Kidney (tissue), 14 donors: ENCODE data around the gene LARP1. TPM values are rescaled to one million over a fixed set of nuclear protein-coding genes. Genes with fewer than 3 reads are reported as not detected.
A peak's percentile ranks its signal among the peaks of the same experiment; 100 is the strongest.

Source experiments
- DNase-seq, 5 donors: peaks; one replicate each; pipeline ENCODE4 v3.0.0-alpha.2; 2013 to 2020
- FAIRE-seq: peaks from 2 replicates; lab custom pipeline; 2012; peaks lifted over from hg19 to GRCh38; lab: Jason Lieb, UNC
- H3K27ac ChIP-seq, 2 donors: one replicate each; pipeline ENCODE4 v1.7.0; 2013; ENCODE audit warnings: low read depth in 2 of 2, low read length in 2 of 2, inconsistent platforms in 1 of 2
- H3K27me3 ChIP-seq: one replicate; pipeline ENCODE4 v1.7.1; 2013; ENCODE audit warnings: low read length, inconsistent platforms; ENCODE audit not compliant: control insufficient read depth, insufficient read depth
- H3K36me3 ChIP-seq, 3 donors: one replicate each; pipeline versions ENCODE4 v1.7.0 to v1.7.1; 2013; ENCODE audit warnings: low read length in 3 of 3, control low read depth in 1 of 3, inconsistent platforms in 1 of 3; ENCODE audit not compliant: insufficient read depth in 3 of 3, control insufficient read depth in 2 of 3
- H3K4me1 ChIP-seq, 3 donors: one replicate each; pipeline versions ENCODE4 v1.7.0 to v1.7.1; 2013; ENCODE audit warnings: low read length in 3 of 3, inconsistent platforms in 1 of 3, low read depth in 1 of 3; ENCODE audit not compliant: control insufficient read depth in 2 of 3, insufficient read depth in 2 of 3
- H3K4me3 ChIP-seq, 3 donors: one replicate each; pipeline versions ENCODE4 v1.7.0 to v1.8.1; 2013; ENCODE audit warnings: low read length in 3 of 3, control low read depth in 1 of 3, inconsistent platforms in 1 of 3
- H3K9ac ChIP-seq, 3 donors: one replicate each; pipeline versions ENCODE4 v1.7.0 to v1.7.1; 2013; ENCODE audit warnings: low read length in 3 of 3, control low read depth in 1 of 3, inconsistent platforms in 1 of 3
- H3K9me3 ChIP-seq, 3 donors: one replicate each; pipeline versions ENCODE4 v1.7.0 to v1.7.1; 2013; ENCODE audit warnings: low read length in 3 of 3, control low read depth in 1 of 3, inconsistent platforms in 1 of 3; ENCODE audit not compliant: control insufficient read depth in 2 of 3, insufficient read depth in 1 of 3
- intact Hi-C: fragments of 100-400 bp; cut with DNase I; formaldehyde crosslinking; loops from one replicate; pipeline ENCODE4 v1.11.1; 2022
- polyA plus RNA-seq: library from polyadenylated mRNA; stranded (reverse); fragments of 350-450 nt; fragmentation: Illumina TruSeq; extraction: RNeasy Lipid Tissue Mini Kit (QIAGEN cat#74804); gene quantifications from one replicate; pipeline ENCODE4 v1.2.3, GENCODE V29; 2014; ENCODE audit warnings: low read depth, low replicate concordance; ENCODE audit not compliant: insufficient read depth
- total RNA-seq: library from RNA; stranded (reverse); fragmentation: NEBNext Ultra II Directional; extraction: Animal tissue kit (Norgen Biotek cat#: 25700); gene quantifications from one replicate; pipeline ENCODE4 v1.2.1, GENCODE V29; 2021
- TF ChIP-seq, protein P1 (sequence below): IDR thresholded peaks from 3 replicates; pipeline ENCODE4 v1.5.1; 2012; ENCODE audit warnings: mild to moderate bottlenecking, moderate library complexity, borderline replicate concordance; ENCODE audit not compliant: insufficient read depth; ENCODE audit errors: extremely low read depth
- donor health status: control.
- donor health status: control.
- donor health status: control.
- donor health status: control.
- donor health status: control.
- donor health status: DM: yes; HTN: yes; CAD: no.
- donor health status: Normal renal cell carcinoma (clear cell type).

Gene LARP1
- total and polyA plus RNA-seq, 2 donors from 2014 or later = 25.2 to 155 TPM

DNA sequence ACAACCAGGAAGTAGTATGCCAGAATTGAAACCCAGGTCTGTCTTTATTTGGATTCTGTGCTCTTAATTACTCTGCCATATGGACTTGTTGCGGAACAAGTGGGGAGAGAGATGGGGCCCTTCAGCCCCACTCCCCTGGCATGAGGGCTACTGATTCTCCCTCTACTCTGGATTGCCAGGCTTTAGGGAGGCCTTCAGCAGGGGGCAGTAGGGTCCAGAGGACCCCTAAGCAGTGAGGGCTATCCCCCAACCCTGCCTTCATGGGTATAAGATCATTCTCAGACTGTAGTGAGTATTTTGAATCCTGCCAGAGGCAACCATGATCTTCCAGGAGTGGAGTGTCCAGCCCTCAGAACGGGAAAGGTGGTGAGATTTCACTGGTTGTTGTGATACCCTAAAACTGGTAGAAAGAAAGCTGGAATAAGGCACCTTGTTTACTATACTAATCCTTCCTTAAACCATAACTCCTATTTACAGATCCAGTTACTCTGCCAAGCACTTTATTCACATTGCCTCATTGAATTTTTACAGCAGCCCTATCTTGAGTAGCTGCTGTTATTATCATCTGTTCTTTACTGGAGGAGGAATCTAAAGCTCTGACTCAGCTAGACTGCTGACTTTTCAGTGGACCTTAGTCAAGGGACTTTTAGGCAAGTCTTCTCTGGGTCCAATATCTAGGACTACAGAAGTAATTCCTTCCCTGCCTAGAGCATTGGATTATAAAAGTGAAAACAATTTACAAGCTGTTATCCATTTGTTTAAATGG, 31.3 kb upstream of the LARP1 start:
- no peak overlapping the region for H3K9ac ChIP-seq
- H3K9me3 ChIP-seq = no peaks in the 10 kb centered on the region
- peaks cover 0 to 27% (median 10%) of the 10 kb centered on the region in 3 donors for H3K4me1 ChIP-seq
- H3K36me3 ChIP-seq = no peaks in the 10 kb centered on the region
- no peak overlapping the region for H3K4me3 ChIP-seq
- TF ChIP-seq, protein P1, sequence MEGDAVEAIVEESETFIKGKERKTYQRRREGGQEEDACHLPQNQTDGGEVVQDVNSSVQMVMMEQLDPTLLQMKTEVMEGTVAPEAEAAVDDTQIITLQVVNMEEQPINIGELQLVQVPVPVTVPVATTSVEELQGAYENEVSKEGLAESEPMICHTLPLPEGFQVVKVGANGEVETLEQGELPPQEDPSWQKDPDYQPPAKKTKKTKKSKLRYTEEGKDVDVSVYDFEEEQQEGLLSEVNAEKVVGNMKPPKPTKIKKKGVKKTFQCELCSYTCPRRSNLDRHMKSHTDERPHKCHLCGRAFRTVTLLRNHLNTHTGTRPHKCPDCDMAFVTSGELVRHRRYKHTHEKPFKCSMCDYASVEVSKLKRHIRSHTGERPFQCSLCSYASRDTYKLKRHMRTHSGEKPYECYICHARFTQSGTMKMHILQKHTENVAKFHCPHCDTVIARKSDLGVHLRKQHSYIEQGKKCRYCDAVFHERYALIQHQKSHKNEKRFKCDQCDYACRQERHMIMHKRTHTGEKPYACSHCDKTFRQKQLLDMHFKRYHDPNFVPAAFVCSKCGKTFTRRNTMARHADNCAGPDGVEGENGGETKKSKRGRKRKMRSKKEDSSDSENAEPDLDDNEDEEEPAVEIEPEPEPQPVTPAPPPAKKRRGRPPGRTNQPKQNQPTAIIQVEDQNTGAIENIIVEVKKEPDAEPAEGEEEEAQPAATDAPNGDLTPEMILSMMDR = no peak
- H3K27me3 ChIP-seq = no peaks in the 10 kb centered on the region
- intact Hi-C loops = no loop called here
- DNase-seq (no peak), FAIRE-seq (no peak)
- H3K27ac ChIP-seq = peak overlapping the region in 1 of 2 donors; percentile 71

DNA sequence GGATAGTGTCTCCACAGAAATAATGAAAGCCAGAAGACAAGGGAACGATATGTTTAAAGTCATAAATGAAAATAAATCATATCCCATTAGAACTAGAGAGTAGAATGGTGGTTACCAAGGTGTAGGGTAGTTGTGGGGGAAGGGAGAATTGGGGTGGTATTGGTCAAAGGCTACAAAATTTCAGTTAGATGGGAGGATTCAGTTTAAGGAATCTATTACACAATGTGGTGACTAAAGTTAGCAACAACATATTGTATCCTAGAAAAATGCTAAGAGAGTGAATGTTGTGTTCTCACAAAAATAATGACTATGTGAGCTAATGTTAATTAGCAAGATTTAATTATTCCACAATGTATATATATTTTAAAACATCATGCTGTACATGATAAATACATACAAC, 27.8 kb upstream of the LARP1 start:
- TF ChIP-seq, protein P1 = no peak
- no peak for DNase-seq
- intact Hi-C loops = no loop called here
- no peak overlapping the region for H3K27ac ChIP-seq
- H3K9me3 ChIP-seq = no peaks in the 10 kb centered on the region
- no peaks in the 10 kb centered on the region for H3K27me3 ChIP-seq
- H3K4me3 ChIP-seq = no peak overlapping the region
- H3K9ac ChIP-seq = no peak overlapping the region
- FAIRE-seq = no peak
- peaks cover 0 to 26% (median 5%) of the 10 kb centered on the region in 3 donors for H3K4me1 ChIP-seq
- no peaks in the 10 kb centered on the region for H3K36me3 ChIP-seq

DNA sequence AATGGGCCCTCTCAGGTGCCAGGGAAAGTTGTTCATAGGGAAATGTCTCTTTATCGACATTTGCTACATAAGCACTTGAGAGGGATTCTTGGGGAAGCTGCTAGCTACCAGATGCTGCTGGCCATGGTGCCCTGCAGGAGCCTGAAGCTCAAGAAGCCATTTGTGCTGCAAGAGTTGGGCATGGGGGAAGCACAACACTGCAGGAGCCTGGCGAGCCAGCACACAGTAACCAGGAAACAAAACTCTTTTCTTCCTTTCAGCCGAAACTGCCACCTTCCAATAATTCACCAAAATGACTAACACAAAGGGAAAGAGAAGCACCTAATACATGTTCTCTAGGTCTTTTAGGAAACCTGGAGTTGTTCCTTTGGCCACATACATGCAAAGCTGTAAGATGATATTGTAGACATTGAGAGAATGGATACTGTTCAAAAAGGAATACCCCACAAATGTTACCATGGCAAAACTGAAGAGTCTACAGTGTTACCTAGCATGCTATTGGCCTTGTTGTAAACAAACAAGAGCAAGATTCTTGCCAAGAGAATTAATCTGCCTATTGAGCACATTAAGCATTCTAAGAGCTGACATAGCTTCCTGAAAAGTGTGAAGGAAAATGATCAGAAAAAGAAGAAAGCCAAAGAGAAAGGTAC, 26.1 kb upstream of the LARP1 start:
- TF ChIP-seq, protein P1 = no peak
- FAIRE-seq = no peak
- no peak for DNase-seq
- peak overlapping the region in 1 of 3 donors; percentile 13 for H3K4me3 ChIP-seq
- H3K4me1 ChIP-seq = peaks cover 0 to 18% (median 4%) of the 10 kb centered on the region in 3 donors
- H3K36me3 ChIP-seq = no peaks in the 10 kb centered on the region
- H3K9ac ChIP-seq = no peak overlapping the region
- intact Hi-C loops = no loop called here
- H3K9me3 ChIP-seq = no peaks in the 10 kb centered on the region
- no peaks in the 10 kb centered on the region for H3K27me3 ChIP-seq
- H3K27ac ChIP-seq = peak overlapping the region in 1 of 2 donors; percentile 33
